GM12874 (cell line): ENCODE results near the gene AIMP2.

Experiments used
- CTCF ChIP-seq: IDR thresholded peaks from 2 replicates; pipeline ENCODE4 v1.5.1; 2011; ENCODE audit warnings: low read depth, mild to moderate bottlenecking, control low read depth, low read length, moderate library complexity; ENCODE audit not compliant: insufficient read depth

Gene AIMP2

GRCh38 chr7:6015917-6016652, 7.0 kb downstream of the AIMP2 start:
- TF ChIP-seq CTCF = no peak

- TF ChIP-seq CTCF = no peak
Observed at GRCh38 chr7:6016653-6016966, 7.5 kb downstream of the AIMP2 start.

GRCh38 chr7:6020371-6021286, 11.6 kb downstream of the AIMP2 start:
- TF ChIP-seq CTCF = no peak

- no peak for TF ChIP-seq CTCF
Observed at GRCh38 chr7:6022707-6023106, 13.6 kb downstream of the AIMP2 start.

- no peak for TF ChIP-seq CTCF
Observed at GRCh38 chr7:6023974-6024435, 14.9 kb downstream of the AIMP2 start.

GRCh38 chr7:6026011-6026819, 17.1 kb downstream of the AIMP2 start:
- TF ChIP-seq CTCF = peak; percentile 44; the same call in 1 of the 2 replicates
